Subcutaneous adipose tissue (tissue), 4 donors: Measurements from ENCODE around the gene CALHM5. TPM values are rescaled to one million over a fixed set of nuclear protein-coding genes. Genes with fewer than 3 reads are reported as not detected.

ENCODE experiments used
- total RNA-seq, 4 donors: library from RNA; depleted of rRNA; stranded (reverse); fragments of >200 nt; gene quantifications; one replicate each; pipeline ENCODE4 v1.1.0, GENCODE V29; 2016
- TF ChIP-seq, protein P1 (sequence below): fragments of 450-650 bp; IDR thresholded peaks from one replicate; pipeline ENCODE4 v1.5.1; 2016; ENCODE audit warnings: low read depth, mild to moderate bottlenecking, control low read depth, antibody characterized with exemption, moderate library complexity

Gene CALHM5
- total RNA-seq, 4 donors from 2014 or later: 2.3 to 3.3 (median 2.7) TPM

DNA sequence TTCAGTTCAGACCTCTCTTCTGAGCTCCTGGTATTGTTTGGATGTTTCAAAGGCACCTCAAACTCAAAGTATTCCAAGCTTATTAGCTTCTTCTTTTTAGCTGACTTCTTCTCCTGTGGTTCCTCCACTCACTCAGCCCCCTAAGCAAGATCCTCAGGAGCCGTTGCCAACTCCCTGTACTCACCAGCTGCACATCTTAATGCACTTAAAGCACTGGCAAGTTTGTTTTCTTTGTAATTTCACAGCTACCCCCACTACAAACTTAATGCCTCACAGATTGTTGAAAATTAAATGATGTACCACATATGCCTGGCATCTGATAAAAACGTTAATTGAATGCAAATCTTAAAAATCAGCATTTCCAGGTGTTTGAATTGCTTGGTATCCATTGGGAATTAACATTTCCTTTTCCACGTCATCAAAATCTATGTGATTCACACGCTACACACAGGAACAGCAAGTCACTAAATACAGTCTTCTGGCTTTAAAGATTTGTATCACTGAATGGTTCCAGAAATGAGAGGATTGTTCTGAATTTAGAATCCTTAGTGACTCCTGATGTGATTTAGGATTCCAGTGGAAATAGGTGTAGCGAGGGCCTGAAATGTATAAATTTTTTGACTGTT lies 25.8 kb upstream of the CALHM5 start:
- TF ChIP-seq, protein P1, sequence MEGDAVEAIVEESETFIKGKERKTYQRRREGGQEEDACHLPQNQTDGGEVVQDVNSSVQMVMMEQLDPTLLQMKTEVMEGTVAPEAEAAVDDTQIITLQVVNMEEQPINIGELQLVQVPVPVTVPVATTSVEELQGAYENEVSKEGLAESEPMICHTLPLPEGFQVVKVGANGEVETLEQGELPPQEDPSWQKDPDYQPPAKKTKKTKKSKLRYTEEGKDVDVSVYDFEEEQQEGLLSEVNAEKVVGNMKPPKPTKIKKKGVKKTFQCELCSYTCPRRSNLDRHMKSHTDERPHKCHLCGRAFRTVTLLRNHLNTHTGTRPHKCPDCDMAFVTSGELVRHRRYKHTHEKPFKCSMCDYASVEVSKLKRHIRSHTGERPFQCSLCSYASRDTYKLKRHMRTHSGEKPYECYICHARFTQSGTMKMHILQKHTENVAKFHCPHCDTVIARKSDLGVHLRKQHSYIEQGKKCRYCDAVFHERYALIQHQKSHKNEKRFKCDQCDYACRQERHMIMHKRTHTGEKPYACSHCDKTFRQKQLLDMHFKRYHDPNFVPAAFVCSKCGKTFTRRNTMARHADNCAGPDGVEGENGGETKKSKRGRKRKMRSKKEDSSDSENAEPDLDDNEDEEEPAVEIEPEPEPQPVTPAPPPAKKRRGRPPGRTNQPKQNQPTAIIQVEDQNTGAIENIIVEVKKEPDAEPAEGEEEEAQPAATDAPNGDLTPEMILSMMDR: no peak

DNA sequence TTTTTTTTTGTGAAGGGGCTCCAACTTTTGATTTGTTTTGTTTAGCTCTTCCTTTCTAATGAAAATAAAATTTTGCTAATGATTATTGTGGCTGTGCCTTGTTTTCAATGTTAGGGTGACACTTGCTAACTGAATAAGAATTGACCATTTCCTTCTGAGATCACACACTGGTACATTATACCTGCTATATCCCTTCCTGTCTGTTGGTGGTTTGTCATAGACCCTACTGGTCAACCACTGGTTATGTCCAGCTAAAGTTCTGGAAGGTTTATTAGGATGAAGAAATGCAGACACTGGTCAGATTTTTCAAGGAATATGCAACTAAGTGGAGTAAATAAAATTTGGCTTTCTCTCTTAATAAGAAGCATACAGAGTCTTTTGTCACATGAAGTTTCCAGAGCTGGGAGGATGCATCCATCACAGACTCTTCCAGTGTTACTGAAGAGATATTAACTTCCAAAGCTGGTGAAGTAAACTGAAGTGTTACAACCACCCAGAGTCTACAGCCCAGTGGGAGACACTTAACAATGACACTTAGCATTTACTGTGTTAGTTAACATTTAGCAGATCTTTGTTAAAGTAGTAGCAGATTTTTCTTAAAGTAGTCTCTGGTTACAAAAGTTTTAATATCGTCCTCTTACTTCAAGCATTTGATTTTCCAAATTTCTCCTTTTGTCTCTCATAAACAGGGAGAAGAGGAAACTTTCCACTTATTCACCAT lies 19.7 kb upstream of the CALHM5 start:
- TF ChIP-seq, protein P1: no peak

DNA sequence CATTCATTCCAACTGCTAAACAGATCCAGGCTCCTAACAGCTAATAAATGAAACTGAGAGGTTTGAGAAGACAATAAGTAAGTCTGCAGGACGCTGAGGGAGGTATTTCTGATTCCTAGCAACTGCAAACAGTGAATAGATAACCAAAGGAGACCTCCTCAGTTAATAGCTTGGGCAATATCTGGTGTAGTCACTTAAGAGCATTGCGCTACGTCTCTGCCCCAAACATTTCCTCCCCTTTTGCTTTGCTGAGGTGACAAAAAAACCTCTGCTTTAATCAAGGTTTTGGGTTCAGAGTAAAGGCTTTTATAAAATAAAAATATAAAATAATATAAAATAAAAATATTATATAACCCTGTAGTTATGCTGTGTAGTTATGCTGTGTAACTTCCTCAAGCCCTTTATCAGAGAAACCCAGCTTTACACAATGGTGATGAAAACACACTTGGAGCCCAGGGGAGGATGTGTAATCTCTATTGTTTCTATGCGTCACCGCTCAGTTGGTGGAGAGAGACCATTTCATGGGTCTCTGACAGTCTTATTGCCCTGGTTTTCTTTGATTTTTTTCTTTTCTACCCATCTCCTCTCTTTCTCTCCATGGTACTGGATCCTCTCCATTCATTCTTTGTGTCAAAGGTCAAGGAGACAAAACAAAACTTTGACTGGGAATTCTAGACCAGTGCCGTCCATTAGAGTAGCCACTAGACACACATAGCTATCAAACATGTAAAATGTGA lies 18.9 kb upstream of the CALHM5 start:
- TF ChIP-seq, protein P1: no peak

DNA sequence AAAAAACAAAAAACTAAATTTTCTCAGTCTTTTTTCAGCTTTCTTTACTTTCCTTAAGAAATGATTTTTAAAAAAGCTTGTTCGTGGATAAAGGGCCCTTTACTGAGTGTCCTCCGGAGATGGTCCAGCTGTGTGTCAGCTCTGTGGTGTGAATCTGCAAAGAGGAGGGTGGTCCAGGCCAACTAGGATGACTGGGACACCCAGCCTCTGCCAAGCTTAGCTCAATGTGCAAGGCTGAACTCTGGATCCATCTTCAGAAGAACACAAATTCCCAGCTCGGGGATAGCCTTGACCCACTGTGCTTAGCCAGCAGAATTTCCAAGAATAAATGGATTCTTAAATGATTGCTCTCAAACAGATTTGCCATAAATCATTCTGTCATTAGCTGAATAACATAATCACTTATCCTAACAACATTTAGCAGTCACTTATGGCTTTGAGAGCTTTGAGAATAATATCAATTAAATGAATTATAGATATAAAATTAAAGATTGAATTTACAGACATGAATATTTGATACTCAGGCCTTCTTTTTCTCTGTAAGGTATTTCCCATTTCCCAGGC lies 14.2 kb upstream of the CALHM5 start:
- TF ChIP-seq, protein P1: no peak

DNA sequence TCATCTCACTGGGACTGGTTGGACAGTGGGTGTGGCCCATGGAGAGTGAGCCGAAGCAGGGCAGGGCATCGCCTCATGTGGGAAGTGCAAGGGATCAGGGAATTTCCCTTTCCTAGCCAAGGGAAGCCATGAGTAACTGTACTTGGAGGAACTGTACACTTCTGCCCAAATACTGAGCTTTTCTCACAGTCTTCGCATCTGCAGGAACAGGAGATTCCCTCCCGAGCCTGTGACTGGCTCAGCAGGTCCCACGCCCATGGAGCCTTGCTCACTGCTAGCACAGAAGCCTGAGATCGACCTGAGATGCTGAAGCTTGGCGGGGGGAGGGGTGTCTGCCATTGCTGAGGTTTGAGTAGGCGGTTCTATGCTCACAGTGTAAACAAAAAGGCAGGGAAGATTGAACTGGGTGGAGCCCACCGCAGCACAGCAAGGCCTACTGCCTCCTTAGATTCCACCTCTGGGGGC lies 10.4 kb upstream of the CALHM5 start:
- TF ChIP-seq, protein P1: no peak

DNA sequence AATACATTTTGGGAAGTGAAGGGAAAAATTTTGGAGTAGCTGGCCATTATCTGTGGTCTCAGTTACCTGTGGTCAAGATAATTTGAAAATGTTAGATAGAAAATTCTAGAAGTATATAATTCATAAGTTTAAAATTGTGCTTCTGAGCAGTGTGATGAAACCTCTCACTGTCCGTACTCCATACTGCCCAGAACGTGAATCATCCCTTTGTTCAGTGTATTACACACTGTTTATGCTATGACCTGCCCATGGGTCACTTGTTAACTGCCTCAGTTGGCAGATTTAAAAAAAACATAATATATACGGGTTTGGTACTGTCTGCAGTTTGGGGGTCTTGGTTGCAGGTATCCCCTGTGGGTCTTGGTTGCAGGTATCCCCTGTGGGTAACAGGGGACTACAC lies 4.1 kb upstream of the CALHM5 start:
- TF ChIP-seq, protein P1: no peak

DNA sequence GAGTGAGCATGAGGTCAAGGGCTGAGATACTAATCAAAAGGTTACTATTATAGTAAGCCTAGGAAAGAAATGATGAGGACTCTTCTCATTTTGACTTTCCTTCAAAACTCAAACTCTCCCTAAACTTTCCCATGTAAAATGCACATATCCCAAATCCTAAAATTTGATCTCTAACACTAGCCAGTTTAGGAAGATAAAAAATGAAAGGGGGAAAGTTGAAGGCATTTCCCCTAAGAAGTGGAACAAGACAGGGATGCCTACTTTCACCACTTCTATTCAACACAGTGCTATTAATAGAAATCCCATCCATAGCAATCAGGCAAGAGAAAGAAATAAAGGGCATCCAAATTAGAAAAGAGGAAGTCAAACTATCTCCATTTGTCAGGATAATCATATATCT lies 2.9 kb upstream of the CALHM5 start:
- TF ChIP-seq, protein P1: no peak
